Measurements from ENCODE around the gene STXBP6. TPM values are rescaled to one million over a fixed set of nuclear protein-coding genes. Genes with fewer than 3 reads are reported as not detected.
"Not testable (repeated sequence)": the region's sequence is repeated elsewhere in the genome, so short reads cannot be mapped to it uniquely, and the experiment has no call there.

The STXBP6 gene
- total RNA-seq, 2 donors from 2014 or later: 19.9 to 28.3 TPM

GRCh38 chr14:24857277-24857676, 192.7 kb downstream of the STXBP6 start:
- intact Hi-C loops (cut with DNase I, micrococcal nuclease): no loop called here
- DNase-seq (no peak), ATAC-seq (no peak)

- ATAC-seq: peak; percentile 77
- DNase-seq: no peak
- intact Hi-C loops (cut with DNase I, micrococcal nuclease): no loop called here
Observed at GRCh38 chr14:24853446-24853845, 196.5 kb downstream of the STXBP6 start.

GRCh38 chr14:24852312-24853060, 197.5 kb downstream of the STXBP6 start:
- peak; percentile 90 for ATAC-seq
- DNase-seq: peak; percentile 41 to 68
- intact Hi-C loops (cut with DNase I, micrococcal nuclease): no loop called here

- ATAC-seq (peak; percentile 63), DNase-seq (no peak)
- intact Hi-C loops (cut with DNase I, micrococcal nuclease): no loop called here
Observed at GRCh38 chr14:24851837-24852236, 198.1 kb downstream of the STXBP6 start.

- DNase-seq: no peak
- no peak for ATAC-seq
Observed at GRCh38 chr14:24851406-24851805, 198.5 kb downstream of the STXBP6 start.

GRCh38 chr14:24850072-24850471, 199.9 kb downstream of the STXBP6 start:
- ATAC-seq (no peak), DNase-seq (no peak)
- intact Hi-C loops (cut with DNase I, micrococcal nuclease): no loop called here

More at GRCh38 chr14:24851406-24851805, 198.5 kb downstream of the STXBP6 start:
- intact Hi-C loops (cut with DNase I, micrococcal nuclease): no loop called here

- no peak for ATAC-seq
- DNase-seq: no peak
- intact Hi-C loops (cut with DNase I, micrococcal nuclease): no loop called here
Observed at GRCh38 chr14:24849471-24849870, 200.5 kb downstream of the STXBP6 start.

GRCh38 chr14:24848102-24848790, 201.7 kb downstream of the STXBP6 start:
- no peak for DNase-seq
- ATAC-seq: no peak
- intact Hi-C loops (cut with DNase I, micrococcal nuclease): no loop called here

GRCh38 chr14:24847568-24848095, 202.3 kb downstream of the STXBP6 start:
- DNase-seq (no peak), ATAC-seq (no peak)
- intact Hi-C loops (cut with DNase I, micrococcal nuclease): no loop called here

- ATAC-seq: peak; percentile 30
Observed at GRCh38 chr14:24846261-24846660, 203.7 kb downstream of the STXBP6 start.

GRCh38 chr14:24845851-24846250, 204.1 kb downstream of the STXBP6 start:
- intact Hi-C loops (cut with DNase I, micrococcal nuclease): no loop called here
- DNase-seq (no peak), ATAC-seq (no peak)

More at GRCh38 chr14:24846261-24846660, 203.7 kb downstream of the STXBP6 start:
- intact Hi-C loops (cut with DNase I, micrococcal nuclease): no loop called here
- no peak for DNase-seq

GRCh38 chr14:24844011-24844410, 205.9 kb downstream of the STXBP6 start:
- DNase-seq: peak; percentile 49 to 59
- ATAC-seq: peak; percentile 87
- intact Hi-C loops (cut with DNase I, micrococcal nuclease): no loop called here

- no peak for DNase-seq
- intact Hi-C loops (cut with DNase I, micrococcal nuclease): no loop called here
- peak; percentile 67 for ATAC-seq
Observed at GRCh38 chr14:24843494-24843893, 206.5 kb downstream of the STXBP6 start.

- no peak for DNase-seq
- no peak for ATAC-seq
- intact Hi-C loops (cut with DNase I, micrococcal nuclease): no loop called here
Observed at GRCh38 chr14:24840204-24840893, 209.6 kb downstream of the STXBP6 start.

GRCh38 chr14:24839617-24840203, 210.2 kb downstream of the STXBP6 start:
- peak; percentile 60 for ATAC-seq
- peak in 1 of 2 donors; percentile 44 for DNase-seq
- intact Hi-C loops (cut with DNase I, micrococcal nuclease): no loop called here

- DNase-seq (peak in 1 of 2 donors; percentile 46), ATAC-seq (peak; percentile 55)
- intact Hi-C loops (cut with DNase I, micrococcal nuclease): no loop called here
Observed at GRCh38 chr14:24838945-24839616, 210.9 kb downstream of the STXBP6 start.

- ATAC-seq: no peak
- intact Hi-C loops (cut with DNase I, micrococcal nuclease): no loop called here
- no peak for DNase-seq
Observed at GRCh38 chr14:24837280-24838046, 212.5 kb downstream of the STXBP6 start.

GRCh38 chr14:24836324-24836723, 213.6 kb downstream of the STXBP6 start:
- intact Hi-C loops (cut with DNase I, micrococcal nuclease); ATAC-seq; DNase-seq: not testable (repeated sequence)
